PC-3 (cell line): Measurements from ENCODE around the gene ZP1. TPM values are rescaled to one million over a fixed set of nuclear protein-coding genes. Genes with fewer than 3 reads are reported as not detected.

Experiments
- ATAC-seq: fragments of 200-7000 bp; cut with Tn5 transposase; 2 replicates; pipeline ENCODE4 v1.9.1; 2020; ENCODE audit warnings: mild to moderate bottlenecking, moderate library complexity
- BruUV-seq: library from RNA; stranded (reverse); fragments of 400-500 nt; replicated peaks from 2 replicates; lab custom pipeline; 2021; lab: Mats Ljungman, UMichigan
- CTCF ChIA-PET: fragments of 300-600 bp; sonication (Branson Sonifier 250); formaldehyde crosslinking; loops from one replicate; lab custom pipeline; 2022; ENCODE audit warnings: antibody characterized with exemption; lab: Charles Lee
- POLR2A ChIA-PET: fragments of 300-600 bp; sonication (Branson Sonifier 250); formaldehyde crosslinking; loops from one replicate; lab custom pipeline; 2022; ENCODE audit warnings: antibody characterized with exemption; ENCODE audit not compliant: unreplicated experiment; lab: Charles Lee
- DNase-seq: peaks from one replicate; pipeline ENCODE4 v3.0.0-alpha.2; 2015
- H2AFZ ChIP-seq: fragments of 300-600 bp; sonication (generic); 2 replicates; pipeline ENCODE4 v1.6.0; 2016; ENCODE audit warnings: antibody characterized with exemption, low read length
- H3F3A ChIP-seq: fragments of 300-600 bp; sonication (generic); one replicate; pipeline ENCODE4 v1.6.0; 2017; ENCODE audit warnings: antibody characterized with exemption, low read length, control low read depth, mild to moderate bottlenecking; ENCODE audit not compliant: unreplicated experiment
- H3K27ac ChIP-seq: fragments of 300-600 bp; sonication (generic); 2 replicates; pipeline ENCODE4 v1.5.1; 2016; ENCODE audit warnings: mild to moderate bottlenecking, low read length
- H3K27me3 ChIP-seq: fragments of 300-600 bp; sonication (generic); 2 replicates; pipeline ENCODE4 v1.6.1; 2016; ENCODE audit warnings: low read length, mixed read lengths
- H3K36me3 ChIP-seq: fragments of 300-600 bp; sonication (generic); 2 replicates; pipeline ENCODE4 v1.6.1; 2016; ENCODE audit warnings: low read depth, mixed run types, low read length, mixed read lengths
- H3K4me1 ChIP-seq: fragments of 300-600 bp; sonication (generic); 2 replicates; pipeline ENCODE4 v1.5.1; 2016; ENCODE audit warnings: low read length; ENCODE audit not compliant: insufficient read depth
- H3K4me2 ChIP-seq: fragments of 300-600 bp; sonication (generic); 2 replicates; pipeline ENCODE4 v1.6.0; 2016; ENCODE audit warnings: low read length
- H3K4me3 ChIP-seq: fragments of 300-600 bp; sonication (generic); 2 replicates; pipeline ENCODE4 v1.5.1; 2016; ENCODE audit warnings: mild to moderate bottlenecking, low read length, mixed read lengths
- H3K79me2 ChIP-seq: fragments of 300-600 bp; sonication (generic); 2 replicates; pipeline ENCODE4 v1.6.1; 2017; ENCODE audit warnings: low read length, mixed read lengths
- H3K9ac ChIP-seq: fragments of 300-600 bp; sonication (generic); 2 replicates; pipeline ENCODE4 v1.6.0; 2016; ENCODE audit warnings: mild to moderate bottlenecking, low read length
- H3K9me2 ChIP-seq: fragments of 300-600 bp; sonication (generic); replicated peaks from 2 replicates; pipeline ENCODE4 v1.6.1; 2016; ENCODE audit warnings: mixed run types, low read length, mixed read lengths
- H3K9me3 ChIP-seq: fragments of 300-600 bp; sonication (generic); 2 replicates; pipeline ENCODE4 v1.6.1; 2016; ENCODE audit warnings: low read length, mixed read lengths
- H4K20me1 ChIP-seq: fragments of 300-600 bp; sonication (generic); 2 replicates; pipeline ENCODE4 v1.6.1; 2016; ENCODE audit warnings: low read length, mixed read lengths
- EZH2 ChIP-seq: fragments of 300-600 bp; sonication (generic); IDR thresholded peaks from one replicate; pipeline ENCODE4 v1.6.1; 2017; ENCODE audit warnings: antibody characterized with exemption, mild to moderate bottlenecking, low read length; ENCODE audit not compliant: unreplicated experiment
- EZH2phosphoT487 ChIP-seq: fragments of 300-600 bp; sonication (generic); IDR thresholded peaks from 2 replicates; pipeline ENCODE4 v1.6.1; 2018; ENCODE audit warnings: mild to moderate bottlenecking, antibody characterized with exemption, low read length, borderline replicate concordance
- intact Hi-C: fragments of 100-400 bp; cut with micrococcal nuclease; formaldehyde crosslinking; loops from 2 replicates; pipeline ENCODE4 v1.9.0; 2023
- total RNA-seq: library from RNA; depleted of rRNA; stranded (reverse); fragments of >200 nt; gene quantifications from 2 replicates; pipeline ENCODE4 v1.2.3, GENCODE V29; 2014
- TF ChIP-seq, protein P1 (sequence below): fragments of 300-600 bp; sonication (generic); conservative IDR thresholded peaks from 2 replicates; pipeline ENCODE4 v1.5.1; 2017; ENCODE audit warnings: antibody characterized with exemption, low read depth, mild to moderate bottlenecking, low read length

ZP1 gene
- total RNA-seq, 1 experiment from 2014 or later = not detected

DNA sequence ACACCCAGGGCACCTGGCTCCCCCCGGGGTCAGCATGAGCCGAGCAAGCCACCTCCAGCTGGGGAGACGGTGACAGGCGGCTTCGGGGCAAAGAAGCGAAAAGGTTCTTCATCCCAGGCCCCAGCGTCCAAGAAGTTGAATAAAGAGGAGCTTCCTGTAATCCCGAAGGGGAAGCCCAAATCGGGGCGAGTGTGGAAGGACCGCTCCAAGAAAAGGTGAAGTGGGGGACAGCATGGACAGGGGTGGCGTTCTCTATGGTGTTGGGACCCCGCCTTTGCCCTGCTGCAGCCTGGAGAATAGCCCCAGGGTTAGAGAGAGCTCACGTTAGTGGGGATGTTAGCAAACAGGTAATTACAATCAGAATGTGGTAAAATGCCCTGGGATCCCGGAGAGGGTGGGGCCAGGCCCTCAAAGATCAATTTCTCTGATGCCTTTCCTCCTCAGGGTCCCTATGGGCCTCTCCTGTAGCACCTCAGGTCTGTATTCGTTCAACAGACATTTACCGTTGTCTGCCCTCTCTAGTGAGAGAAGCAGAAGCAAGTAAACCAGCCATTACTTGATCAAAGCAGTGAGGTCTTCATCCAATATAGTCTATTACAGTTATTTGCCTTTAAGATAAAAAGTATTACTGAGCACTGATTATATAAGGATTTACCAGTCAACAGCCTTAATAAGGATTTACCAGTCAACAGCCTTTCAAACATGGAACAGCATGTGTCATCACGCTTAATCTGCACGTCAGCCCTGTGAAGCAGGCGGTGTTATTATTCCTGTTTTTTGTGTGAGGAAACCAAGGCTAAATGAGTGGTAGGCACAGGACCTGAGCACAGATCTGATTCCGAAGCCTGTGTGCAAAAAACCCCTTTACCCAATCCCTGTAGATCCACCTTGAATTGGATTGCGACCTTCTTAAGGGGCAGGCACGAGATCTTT, 24.4 kb upstream of the ZP1 start:
- TF ChIP-seq EZH2 (no peak), EZH2phosphoT487 (no peak)
- TF ChIP-seq, protein P1, sequence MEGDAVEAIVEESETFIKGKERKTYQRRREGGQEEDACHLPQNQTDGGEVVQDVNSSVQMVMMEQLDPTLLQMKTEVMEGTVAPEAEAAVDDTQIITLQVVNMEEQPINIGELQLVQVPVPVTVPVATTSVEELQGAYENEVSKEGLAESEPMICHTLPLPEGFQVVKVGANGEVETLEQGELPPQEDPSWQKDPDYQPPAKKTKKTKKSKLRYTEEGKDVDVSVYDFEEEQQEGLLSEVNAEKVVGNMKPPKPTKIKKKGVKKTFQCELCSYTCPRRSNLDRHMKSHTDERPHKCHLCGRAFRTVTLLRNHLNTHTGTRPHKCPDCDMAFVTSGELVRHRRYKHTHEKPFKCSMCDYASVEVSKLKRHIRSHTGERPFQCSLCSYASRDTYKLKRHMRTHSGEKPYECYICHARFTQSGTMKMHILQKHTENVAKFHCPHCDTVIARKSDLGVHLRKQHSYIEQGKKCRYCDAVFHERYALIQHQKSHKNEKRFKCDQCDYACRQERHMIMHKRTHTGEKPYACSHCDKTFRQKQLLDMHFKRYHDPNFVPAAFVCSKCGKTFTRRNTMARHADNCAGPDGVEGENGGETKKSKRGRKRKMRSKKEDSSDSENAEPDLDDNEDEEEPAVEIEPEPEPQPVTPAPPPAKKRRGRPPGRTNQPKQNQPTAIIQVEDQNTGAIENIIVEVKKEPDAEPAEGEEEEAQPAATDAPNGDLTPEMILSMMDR = no peak
- Histone ChIP-seq H2AFZ (peak overlapping the region; percentile 70; the same call in 1 of the 2 replicates), H3K36me3 (peaks cover 5% of the 10 kb centered on the region; the same call in 1 of the 2 replicates), H3K27ac (peak overlapping the region; percentile 59), H3K9me2 (no peaks in the 10 kb centered on the region), H3F3A (no peaks in the 10 kb centered on the region), H3K9ac (peak overlapping the region; percentile 98), H4K20me1 (peaks cover 15% of the 10 kb centered on the region), H3K9me3 (no peaks in the 10 kb centered on the region), H3K4me3 (peak overlapping the region; percentile 92), H3K4me1 (peaks cover 31% of the 10 kb centered on the region), H3K27me3 (no peaks in the 10 kb centered on the region), H3K79me2 (peaks cover 57% of the 10 kb centered on the region), H3K4me2 (peak overlapping the region; percentile 92)
- BruUV-seq = no TSS peak
- CTCF ChIA-PET = interaction anchor here (1.4 to 2.1 kb wide), 3 partner anchors 12 to 56 kb away, joined by 4 to 10 read pairs (median 6); no protein-coding TSS in a partner anchor
- peak; percentile 37 for DNase-seq
- ATAC-seq = no peak; the same call in 1 of the 2 replicates
- intact Hi-C loops = no loop called here
- POLR2A ChIA-PET = no interaction called here

DNA sequence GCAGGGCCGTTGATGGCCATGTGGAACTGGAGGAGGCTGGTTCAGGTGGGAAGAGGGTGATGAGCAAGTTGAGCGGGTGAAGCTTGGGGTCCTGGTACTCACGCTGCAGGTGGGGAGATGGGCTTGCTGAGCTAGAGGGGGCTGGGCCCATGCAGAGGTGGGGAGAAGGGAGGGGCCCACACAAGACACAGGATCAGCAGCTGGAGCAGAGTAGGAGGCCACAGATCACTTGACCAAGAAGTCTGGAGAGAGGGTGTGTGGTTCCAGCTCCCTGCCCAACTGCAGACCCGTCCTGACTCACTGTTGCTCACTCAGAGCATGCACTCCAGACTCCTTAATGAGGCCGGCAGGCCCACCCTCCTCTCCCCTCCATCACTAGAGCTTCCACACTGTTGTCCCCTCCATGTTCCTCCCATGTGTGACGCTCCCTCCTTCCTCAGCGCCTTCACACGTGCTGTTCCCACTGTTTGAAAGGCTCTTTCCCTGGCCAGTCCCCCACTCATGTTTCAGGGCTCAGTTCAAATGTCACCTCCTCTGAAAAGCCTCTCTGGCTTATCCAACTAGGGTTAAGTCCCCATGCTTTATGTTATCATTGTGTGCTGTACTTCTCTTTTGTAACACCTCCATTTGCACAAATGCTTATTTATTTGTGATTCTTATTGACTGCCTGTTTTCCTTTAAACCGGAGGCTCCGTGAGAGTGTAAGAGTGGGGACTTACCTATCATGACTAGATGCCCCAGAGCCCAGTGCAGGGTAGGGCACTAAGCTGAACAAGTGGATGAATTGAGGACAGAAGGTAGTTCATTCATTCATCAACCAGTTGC, 23.1 kb upstream of the ZP1 start:
- H3K27ac ChIP-seq = no peak overlapping the region
- H3K36me3 ChIP-seq = peaks cover 9% of the 10 kb centered on the region; the same call in 1 of the 2 replicates
- TF ChIP-seq EZH2phosphoT487 = no peak
- TF ChIP-seq, protein P1 = no peak
- TF ChIP-seq EZH2 = no peak
- ChIA-PET POLR2A (no interaction called here), CTCF (interaction anchor here (1.6 to 2.1 kb wide), 2 partner anchors 13 to 43 kb away, joined by 6 to 10 read pairs; no protein-coding TSS in a partner anchor)
- H3K4me1 ChIP-seq = peaks cover 24% of the 10 kb centered on the region
- H3F3A ChIP-seq = no peaks in the 10 kb centered on the region
- peak; percentile 69 for ATAC-seq
- peak overlapping the region; percentile 92 for H3K4me2 ChIP-seq
- intact Hi-C loops = loop anchor here (1.0 kb wide), 2 partner anchors 13 to 43 kb away; no protein-coding TSS in a partner anchor
- peaks cover 57% of the 10 kb centered on the region for H3K79me2 ChIP-seq
- peak overlapping the region; percentile 98 for H3K9ac ChIP-seq
- no peaks in the 10 kb centered on the region for H3K9me2 ChIP-seq
- peak overlapping the region; percentile 92 for H3K4me3 ChIP-seq
- H4K20me1 ChIP-seq = peaks cover 15% of the 10 kb centered on the region
- no TSS peak for BruUV-seq
- no peaks in the 10 kb centered on the region for H3K27me3 ChIP-seq
- H3K9me3 ChIP-seq = no peaks in the 10 kb centered on the region
- no peak overlapping the region for H2AFZ ChIP-seq
- peak; percentile 64 for DNase-seq
